NCI-H2171 (cell line): ENCODE data around the gene RAD9B.
A peak's percentile ranks its signal among the peaks of the same experiment; 100 is the strongest.
"Not testable (repeated sequence)": the region's sequence is repeated elsewhere in the genome, so short reads cannot be mapped to it uniquely, and the experiment has no call there.

Source experiments
- DNase-seq: peaks from one replicate; lab custom pipeline; 2025; lab: John Stamatoyannopoulos, UW

The RAD9B gene

GRCh38 chr12:110501752-110502738, at the start of gene RAD9B, which contains the start of gene VPS29:
Gene RAD9B (plus strand): TSS chr12:110502331. CDS start chr12:110502338, 7 bp downstream.
Gene VPS29 (minus strand): TSS chr12:110502111. CDS start chr12:110502051, 60 bp downstream.
- peak; percentile 97 for DNase-seq

GRCh38 chr12:110453569-110454296, 48.4 kb upstream of the RAD9B start:
- no peak for DNase-seq

- DNase-seq: no peak
Observed at GRCh38 chr12:110458756-110459155, 43.4 kb upstream of the RAD9B start.

GRCh38 chr12:110461189-110461588, 40.9 kb upstream of the RAD9B start:
- DNase-seq: not testable (repeated sequence)

- DNase-seq: no peak
Observed at GRCh38 chr12:110465024-110465423, 37.1 kb upstream of the RAD9B start.

- DNase-seq: not testable (repeated sequence)
Observed at GRCh38 chr12:110465765-110466164, 36.4 kb upstream of the RAD9B start.

GRCh38 chr12:110466791-110467190, 35.3 kb upstream of the RAD9B start:
- no peak for DNase-seq

GRCh38 chr12:110467847-110468213, 34.3 kb upstream of the RAD9B start:
- DNase-seq: no peak

- DNase-seq: peak; percentile 98
Observed at GRCh38 chr12:110468214-110469048, 33.7 kb upstream of the RAD9B start, which contains the start of the genes FAM216A and GPN3. Gene FAM216A (plus strand): TSS chr12:110468845. CDS start chr12:110468876, 31 bp downstream. Gene GPN3 (minus strand): TSS chr12:110468257. CDS start chr12:110468203, 54 bp downstream.

- DNase-seq: no peak
Observed at GRCh38 chr12:110475426-110475825, 26.7 kb upstream of the RAD9B start.

GRCh38 chr12:110498984-110499706, 3.0 kb upstream of the RAD9B start:
- no peak for DNase-seq

- peak; percentile 21 for DNase-seq
Observed at GRCh38 chr12:110501399-110501751, 756 bp upstream of the RAD9B start.

- no peak for DNase-seq
Observed at GRCh38 chr12:110503432-110503831, 1.3 kb downstream of the RAD9B start.

GRCh38 chr12:110505332-110505731, 3.2 kb downstream of the RAD9B start:
- no peak for DNase-seq

- no peak for DNase-seq
Observed at GRCh38 chr12:110508071-110508586, 6.0 kb downstream of the RAD9B start.

- no peak for DNase-seq
Observed at GRCh38 chr12:110513842-110514241, 11.7 kb downstream of the RAD9B start.

GRCh38 chr12:110514363-110514762, 12.2 kb downstream of the RAD9B start:
- DNase-seq: no peak

- DNase-seq: no peak
Observed at GRCh38 chr12:110516995-110517394, 14.9 kb downstream of the RAD9B start.

GRCh38 chr12:110518014-110518413, 15.9 kb downstream of the RAD9B start:
- DNase-seq: not testable (repeated sequence)

GRCh38 chr12:110520876-110521712, 19.0 kb downstream of the RAD9B start:
- not testable (repeated sequence) for DNase-seq
